ENCODE measurements around the gene TMEM147. TPM values are rescaled to one million over a fixed set of nuclear protein-coding genes. Genes with fewer than 3 reads are reported as not detected.

The TMEM147 gene
- total RNA-seq, 2 donors from 2014 or later, result 25.3 to 34.4 TPM

DNA sequence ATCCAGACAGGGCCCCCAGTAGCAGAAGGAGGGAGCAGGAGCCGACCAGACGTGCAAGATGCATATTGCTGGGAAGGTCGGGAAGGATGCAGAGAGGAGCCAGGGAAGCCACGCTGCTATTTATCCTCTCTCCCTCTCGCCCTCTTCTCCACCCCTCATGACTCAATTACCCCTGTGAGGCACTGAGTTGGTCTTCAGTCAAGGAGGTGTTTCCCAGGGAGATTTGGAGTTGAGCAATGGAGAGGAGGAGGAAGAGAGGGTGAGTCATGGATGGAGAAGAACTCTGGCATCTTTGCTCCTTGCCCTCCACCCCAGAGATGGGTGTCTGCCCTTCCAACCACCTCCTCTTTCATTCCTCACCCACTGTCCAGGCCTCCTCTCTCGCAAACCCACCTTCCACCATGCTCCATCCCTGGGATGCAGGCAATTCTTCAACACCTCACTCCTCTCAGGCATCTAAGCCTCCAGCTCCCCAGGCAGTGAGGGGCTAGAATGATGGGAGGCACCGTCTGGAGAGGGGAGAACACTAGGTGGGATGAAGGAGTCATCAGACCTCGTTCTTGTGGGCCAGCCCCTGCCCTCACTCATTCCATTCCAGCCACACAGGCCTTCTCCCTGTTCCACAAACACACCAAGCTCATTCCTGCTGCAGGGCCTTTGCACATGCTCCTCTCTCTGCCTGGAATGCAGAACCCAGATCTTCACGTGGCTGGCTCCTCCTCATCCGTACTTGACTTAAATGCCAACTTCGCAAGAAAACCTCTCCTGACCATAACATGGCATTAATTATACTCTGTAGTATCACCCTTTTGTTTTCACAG lies 17.0 kb upstream of the TMEM147 start, which contains the start of gene SBSN:
TSS of gene SBSN (minus strand) at position 94 of the 821 bp plus-strand sequence. CDS start at position 64, 30 bp downstream.
- H3K36me3 Mint-ChIP-seq, result no peaks in the 10 kb centered on the region
- no peak within 1 kb of the TSS for H3K4me3 Mint-ChIP-seq
- H3K27me3 Mint-ChIP-seq, result peaks cover 26 to 27% of the 10 kb centered on the region in 2 donors
- peaks cover 7 to 8% of the 10 kb centered on the region in 2 donors for H3K4me1 Mint-ChIP-seq (ENCODE audit: low read depth in 2 of 2)
- no peak within 1 kb of the TSS for H3K27ac Mint-ChIP-seq
- ATAC-seq (no peak), DNase-seq (ENCODE audit: low spot score) (no peak)
- H3K9me3 Mint-ChIP-seq, result no peaks in the 10 kb centered on the region

DNA sequence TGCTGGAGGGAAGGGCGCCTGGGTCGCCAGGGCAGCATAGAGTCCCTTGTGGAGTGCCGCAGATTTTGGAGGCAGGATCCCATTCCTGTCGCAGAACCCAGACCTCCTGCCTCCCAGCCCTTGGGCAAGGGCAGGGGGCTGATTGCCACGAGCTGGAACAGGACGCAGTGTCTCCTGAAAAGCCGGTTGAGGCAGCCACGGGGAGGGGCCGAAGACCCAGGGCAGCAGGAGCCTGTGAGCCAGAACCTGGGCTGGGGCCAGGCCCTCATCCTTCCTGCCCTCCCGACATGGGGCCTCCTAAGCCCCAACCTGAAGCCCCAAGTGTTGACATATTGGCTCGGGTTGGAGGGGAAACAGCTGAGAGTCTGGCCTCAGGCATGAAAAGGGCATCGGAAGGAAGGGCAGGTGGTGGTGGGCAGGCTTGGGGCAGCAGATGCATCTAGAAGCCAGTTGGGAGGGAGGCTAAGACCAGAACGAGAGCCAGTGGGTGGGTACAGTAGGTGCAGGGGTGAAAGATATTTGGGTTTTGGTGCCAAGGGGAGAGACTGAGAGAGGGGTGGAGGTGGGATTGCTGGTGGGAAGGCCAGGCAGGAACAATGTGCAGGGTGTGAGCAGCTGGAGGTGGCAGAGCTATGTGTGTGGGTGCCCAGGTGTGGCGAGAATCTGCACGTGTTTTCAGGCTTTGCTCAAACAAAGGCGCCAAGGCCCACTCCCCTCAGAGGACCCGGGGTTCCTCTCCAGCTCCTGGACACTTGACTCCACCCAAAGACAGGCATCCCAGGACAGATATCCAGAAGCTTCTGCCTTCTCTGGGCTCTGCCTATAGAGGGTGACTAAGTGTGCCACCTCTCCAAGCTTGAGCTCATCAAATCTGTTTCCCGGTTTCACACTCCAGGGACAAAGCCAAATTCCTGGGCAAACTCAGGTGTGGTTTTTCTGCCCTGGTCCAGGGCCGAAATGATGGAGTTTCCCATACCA lies 15.9 kb upstream of the TMEM147 start:
- Mint-ChIP-seq H3K27ac (no peak overlapping the region), H3K4me3 (no peak overlapping the region), H3K4me1 (ENCODE audit: low read depth in 2 of 2) (peaks cover 8 to 11% of the 10 kb centered on the region in 2 donors), H3K27me3 (peaks cover 26 to 27% of the 10 kb centered on the region in 2 donors), H3K9me3 (no peaks in the 10 kb centered on the region), H3K36me3 (no peaks in the 10 kb centered on the region)
- no peak for DNase-seq (ENCODE audit: low spot score)
- ATAC-seq, result peak in 1 of 2 donors; percentile 17

DNA sequence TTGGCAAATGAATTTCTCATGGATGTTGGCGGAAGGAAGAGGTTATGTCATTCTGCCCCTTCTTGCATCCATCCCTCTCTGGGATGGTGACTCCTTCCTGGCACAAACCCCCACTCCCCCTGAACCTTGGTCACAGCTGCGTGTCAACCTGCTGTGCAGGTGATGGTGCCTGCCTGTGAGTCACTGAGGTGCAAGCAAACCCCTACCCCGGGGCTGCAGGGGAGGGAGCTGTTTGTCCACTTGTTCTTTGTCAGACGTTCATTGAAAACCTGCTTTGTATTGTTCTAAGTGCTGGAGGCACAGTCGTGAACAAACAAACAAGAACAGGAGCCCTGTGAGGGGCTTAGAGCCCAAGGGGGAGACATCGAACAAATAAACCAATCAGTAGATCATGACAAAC lies 14.1 kb upstream of the TMEM147 start:
- peaks cover 26 to 27% of the 10 kb centered on the region in 2 donors for H3K27me3 Mint-ChIP-seq
- no peak for ATAC-seq
- H3K4me1 Mint-ChIP-seq (ENCODE audit: low read depth in 2 of 2), result peaks cover 8 to 12% of the 10 kb centered on the region in 2 donors
- H3K4me3 Mint-ChIP-seq, result no peak overlapping the region
- DNase-seq (ENCODE audit: low spot score), result no peak
- no peak overlapping the region for H3K27ac Mint-ChIP-seq
- H3K9me3 Mint-ChIP-seq, result no peaks in the 10 kb centered on the region
- no peaks in the 10 kb centered on the region for H3K36me3 Mint-ChIP-seq

GRCh38 chr19:35533201-35533821 lies 12.1 kb upstream of the TMEM147 start, which contains the start of gene GAPDHS:
GAPDHS (plus strand) TSS chr19:35533456; CDS start chr19:35533528, 72 bp downstream.
- peaks cover 18 to 27% of the 10 kb centered on the region in 2 donors for H3K27me3 Mint-ChIP-seq

DNA sequence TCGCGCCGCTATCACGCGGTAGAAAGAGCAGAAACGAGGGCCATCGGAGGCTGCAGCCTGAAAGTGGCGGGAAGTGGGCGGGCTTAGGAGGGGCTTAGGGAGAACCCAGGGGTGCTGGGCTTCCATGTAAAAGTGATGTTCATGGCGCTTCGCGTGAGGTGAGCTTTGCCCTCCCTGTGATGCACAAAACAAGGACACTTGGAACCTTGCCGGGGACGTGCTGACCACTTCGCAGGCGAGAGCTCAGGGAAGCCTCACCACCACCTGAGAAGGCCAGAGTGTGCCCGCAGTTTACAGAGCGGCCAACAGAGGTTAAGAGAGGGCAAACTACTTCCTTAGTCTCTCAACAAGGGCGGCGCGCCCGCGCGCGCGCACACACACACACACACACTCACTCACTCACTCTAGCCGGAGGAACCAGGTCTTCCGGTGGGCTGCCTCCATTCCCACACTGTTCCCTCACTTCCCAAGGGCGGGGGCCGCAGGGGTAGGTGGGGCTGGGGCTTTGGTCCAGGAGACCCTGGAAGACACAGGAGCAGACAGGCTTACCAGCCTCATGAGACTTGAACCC lies 11.5 kb upstream of the TMEM147 start:
- Mint-ChIP-seq H3K4me3 (peak overlapping the region; percentile 27), H3K9me3 (no peaks in the 10 kb centered on the region), H3K36me3 (no peaks in the 10 kb centered on the region), H3K27me3 (peaks cover 13 to 21% of the 10 kb centered on the region in 2 donors), H3K27ac (no peak overlapping the region), H3K4me1 (ENCODE audit: low read depth in 2 of 2) (peaks cover 13 to 18% of the 10 kb centered on the region in 2 donors)
- ATAC-seq (peak; percentile 64 to 75), DNase-seq (ENCODE audit: low spot score) (no peak)

More at GRCh38 chr19:35533201-35533821, 12.1 kb upstream of the TMEM147 start, which contains the start of gene GAPDHS:
- Mint-ChIP-seq H3K27ac (no peak within 1 kb of the TSS), H3K9me3 (no peaks in the 10 kb centered on the region), H3K36me3 (no peaks in the 10 kb centered on the region), H3K4me3 (peak within 1 kb of the TSS; percentile 27), H3K4me1 (ENCODE audit: low read depth in 2 of 2) (peaks cover 13 to 18% of the 10 kb centered on the region in 2 donors)
- ATAC-seq (peak in 1 of 2 donors; percentile 13), DNase-seq (ENCODE audit: low spot score) (no peak)

DNA sequence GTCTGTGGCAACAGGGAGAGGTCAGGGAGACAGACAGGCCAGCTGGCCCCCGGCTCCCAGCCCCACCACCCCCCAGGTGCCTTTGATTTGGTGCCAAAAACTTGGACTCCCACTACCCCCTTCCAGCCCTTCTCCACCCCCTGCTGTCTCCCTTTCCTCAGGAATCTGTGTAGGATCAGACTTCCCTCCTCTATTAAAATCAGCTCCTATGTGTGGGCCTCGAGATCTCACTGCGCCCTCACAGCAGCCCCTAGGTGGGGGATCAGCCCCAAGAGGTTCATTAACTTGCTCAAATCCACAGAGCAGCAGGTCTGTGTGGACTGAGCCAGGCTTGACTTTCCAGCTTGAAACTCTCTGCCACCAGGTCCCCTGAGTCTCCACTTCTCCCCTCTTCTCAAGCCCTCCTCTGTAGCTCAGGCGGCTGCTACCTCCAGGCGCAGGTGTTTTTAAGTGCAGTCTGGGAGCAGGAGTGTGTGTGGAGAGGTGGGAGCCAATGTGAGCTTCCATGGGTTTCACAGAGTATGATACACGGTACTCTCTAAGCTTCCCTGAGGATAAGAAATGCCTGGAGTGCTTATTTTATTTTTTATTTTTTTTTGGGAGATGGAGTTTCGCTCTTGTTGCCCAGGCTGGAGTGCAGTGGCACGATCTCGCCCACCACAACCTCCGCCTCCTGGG lies 10.5 kb upstream of the TMEM147 start:
- Mint-ChIP-seq H3K27ac (no peak overlapping the region), H3K4me1 (ENCODE audit: low read depth in 2 of 2) (peaks cover 13 to 18% of the 10 kb centered on the region in 2 donors), H3K4me3 (no peak overlapping the region), H3K36me3 (no peaks in the 10 kb centered on the region), H3K9me3 (no peaks in the 10 kb centered on the region), H3K27me3 (peaks cover 11 to 17% of the 10 kb centered on the region in 2 donors)
- DNase-seq (ENCODE audit: low spot score) (no peak), ATAC-seq (no peak)

GRCh38 chr19:35539314-35539713 lies 6.1 kb upstream of the TMEM147 start:
- DNase-seq (ENCODE audit: low spot score) (no peak), ATAC-seq (no peak)
- H3K9me3 Mint-ChIP-seq, result no peaks in the 10 kb centered on the region
- H3K27me3 Mint-ChIP-seq, result no peaks in the 10 kb centered on the region
- H3K27ac Mint-ChIP-seq, result no peak overlapping the region
- H3K36me3 Mint-ChIP-seq, result no peaks in the 10 kb centered on the region
- peaks cover 5 to 12% of the 10 kb centered on the region in 2 donors for H3K4me1 Mint-ChIP-seq (ENCODE audit: low read depth in 2 of 2)
- H3K4me3 Mint-ChIP-seq, result no peak overlapping the region

- H3K27ac Mint-ChIP-seq, result no peak overlapping the region
- no peak for ATAC-seq
Measured at GRCh38 chr19:35539850-35540249, 5.6 kb upstream of the TMEM147 start.

DNA sequence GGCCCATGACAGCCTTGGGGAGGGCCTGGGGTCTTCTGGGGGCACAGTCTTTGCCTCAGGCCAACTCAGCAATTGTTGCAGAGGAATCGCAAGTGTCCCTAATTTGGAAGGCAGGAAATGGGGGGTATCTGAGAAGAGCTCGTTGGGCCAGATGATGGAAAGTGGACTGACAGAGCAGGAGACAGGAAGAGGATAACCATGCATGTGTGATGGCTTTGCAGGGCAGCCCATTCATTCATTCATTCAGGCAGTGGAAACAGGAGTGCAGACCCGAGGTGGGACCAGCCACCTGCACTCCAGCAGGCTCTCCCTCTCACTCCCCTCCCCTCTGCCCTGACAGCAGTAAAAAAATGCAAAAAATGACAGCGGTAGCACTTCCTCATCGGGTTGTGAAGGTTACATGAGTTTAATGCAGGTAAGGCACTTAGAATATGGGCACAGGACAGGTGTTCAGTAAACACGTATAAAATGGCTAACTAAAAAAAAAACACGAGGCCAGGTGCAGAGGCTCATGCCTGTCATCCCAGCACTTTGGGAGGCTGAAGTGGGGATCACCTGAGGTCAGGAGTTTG lies 5.0 kb upstream of the TMEM147 start:
- no peaks in the 10 kb centered on the region for H3K36me3 Mint-ChIP-seq
- no peak overlapping the region for H3K4me3 Mint-ChIP-seq
- H3K27me3 Mint-ChIP-seq, result no peaks in the 10 kb centered on the region
- no peaks in the 10 kb centered on the region for H3K9me3 Mint-ChIP-seq
- H3K4me1 Mint-ChIP-seq (ENCODE audit: low read depth in 2 of 2), result peaks cover 12 to 19% of the 10 kb centered on the region in 2 donors
- ATAC-seq (no peak), DNase-seq (ENCODE audit: low spot score) (no peak)
- no peak overlapping the region for H3K27ac Mint-ChIP-seq

More at GRCh38 chr19:35539850-35540249, 5.6 kb upstream of the TMEM147 start:
- H3K9me3 Mint-ChIP-seq, result no peaks in the 10 kb centered on the region
- H3K4me3 Mint-ChIP-seq, result no peak overlapping the region
- no peaks in the 10 kb centered on the region for H3K27me3 Mint-ChIP-seq
- DNase-seq (ENCODE audit: low spot score), result no peak
- peaks cover 11 to 18% of the 10 kb centered on the region in 2 donors for H3K4me1 Mint-ChIP-seq (ENCODE audit: low read depth in 2 of 2)
- no peaks in the 10 kb centered on the region for H3K36me3 Mint-ChIP-seq

DNA sequence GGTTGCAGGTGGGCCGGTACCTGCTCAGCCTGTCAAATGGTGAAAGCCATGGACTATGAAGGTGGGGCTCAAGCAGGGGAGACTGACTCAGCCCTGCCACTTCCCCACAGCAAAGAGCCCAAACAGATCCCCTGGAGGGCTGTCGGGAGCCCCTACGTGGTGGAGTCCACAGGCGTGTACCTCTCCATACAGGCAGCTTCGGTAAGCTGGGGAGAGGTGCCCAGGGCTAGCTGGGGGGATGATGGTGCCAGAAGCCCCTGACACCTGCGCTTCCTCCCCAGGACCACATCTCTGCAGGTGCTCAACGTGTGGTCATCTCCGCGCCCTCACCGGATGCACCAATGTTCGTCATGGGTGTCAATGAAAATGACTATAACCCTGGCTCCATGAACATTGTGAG lies 3.2 kb upstream of the TMEM147 start:
- peaks cover 20 to 22% of the 10 kb centered on the region in 2 donors for H3K4me1 Mint-ChIP-seq (ENCODE audit: low read depth in 2 of 2)
- H3K36me3 Mint-ChIP-seq, result no peaks in the 10 kb centered on the region
- H3K27me3 Mint-ChIP-seq, result no peaks in the 10 kb centered on the region
- ATAC-seq (no peak), DNase-seq (ENCODE audit: low spot score) (no peak)
- no peaks in the 10 kb centered on the region for H3K9me3 Mint-ChIP-seq
- H3K27ac Mint-ChIP-seq, result no peak overlapping the region
- H3K4me3 Mint-ChIP-seq, result no peak overlapping the region

DNA sequence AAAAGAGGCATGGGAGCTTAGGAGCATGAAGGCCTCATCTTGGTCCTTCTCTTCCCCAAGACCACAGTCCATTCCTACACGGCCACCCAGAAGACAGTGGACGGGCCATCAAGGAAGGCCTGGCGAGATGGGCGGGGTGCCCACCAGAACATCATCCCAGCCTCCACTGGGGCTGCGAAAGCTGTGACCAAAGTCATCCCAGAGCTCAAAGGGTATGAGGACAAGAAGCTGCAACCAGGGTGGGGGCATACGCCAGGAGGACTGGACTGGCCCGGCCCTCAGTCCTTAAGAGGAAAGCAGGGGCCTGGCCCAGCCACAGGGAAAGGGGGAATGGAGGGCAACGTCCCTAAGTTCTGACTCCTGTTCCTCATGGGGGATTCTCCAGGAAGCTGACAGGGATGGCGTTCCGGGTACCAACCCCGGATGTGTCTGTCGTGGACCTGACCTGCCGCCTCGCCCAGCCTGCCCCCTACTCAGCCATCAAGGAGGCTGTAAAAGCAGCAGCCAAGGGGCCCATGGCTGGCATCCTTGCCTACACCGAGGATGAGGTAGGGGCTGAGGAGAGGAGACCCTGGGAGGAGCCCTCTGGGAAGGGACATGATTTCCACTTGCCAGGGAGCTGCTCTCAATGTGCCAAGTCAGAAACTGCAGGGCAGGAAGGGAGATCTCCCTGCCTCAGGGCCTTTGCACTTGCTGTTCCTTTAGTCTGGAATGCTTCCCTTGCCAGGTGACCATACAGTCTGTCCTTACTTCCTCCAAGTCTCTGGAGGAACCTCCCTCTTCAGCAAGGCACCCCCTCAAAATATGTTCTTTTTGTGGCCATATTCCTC lies 1.9 kb upstream of the TMEM147 start:
- Mint-ChIP-seq H3K4me1 (ENCODE audit: low read depth in 2 of 2) (peaks cover 20 to 23% of the 10 kb centered on the region in 2 donors), H3K36me3 (no peaks in the 10 kb centered on the region), H3K27me3 (no peaks in the 10 kb centered on the region), H3K9me3 (no peaks in the 10 kb centered on the region), H3K4me3 (no peak overlapping the region), H3K27ac (no peak overlapping the region)
- ATAC-seq, result no peak
- no peak for DNase-seq (ENCODE audit: low spot score)

Measured in natural killer cell treated with Interleukin-12 subunit alpha and Interleukin-12 subunit beta and Interleukin-15 and Interleukin-18, amount 100 ng/mL, for 72 hours (primary cell).